ENCODE data around the gene ACAA1. TPM values are rescaled to one million over a fixed set of nuclear protein-coding genes. Genes with fewer than 3 reads are reported as not detected.

ACAA1 gene
- total RNA-seq, 1 experiment from 2014 or later, result 49.0 TPM

DNA sequence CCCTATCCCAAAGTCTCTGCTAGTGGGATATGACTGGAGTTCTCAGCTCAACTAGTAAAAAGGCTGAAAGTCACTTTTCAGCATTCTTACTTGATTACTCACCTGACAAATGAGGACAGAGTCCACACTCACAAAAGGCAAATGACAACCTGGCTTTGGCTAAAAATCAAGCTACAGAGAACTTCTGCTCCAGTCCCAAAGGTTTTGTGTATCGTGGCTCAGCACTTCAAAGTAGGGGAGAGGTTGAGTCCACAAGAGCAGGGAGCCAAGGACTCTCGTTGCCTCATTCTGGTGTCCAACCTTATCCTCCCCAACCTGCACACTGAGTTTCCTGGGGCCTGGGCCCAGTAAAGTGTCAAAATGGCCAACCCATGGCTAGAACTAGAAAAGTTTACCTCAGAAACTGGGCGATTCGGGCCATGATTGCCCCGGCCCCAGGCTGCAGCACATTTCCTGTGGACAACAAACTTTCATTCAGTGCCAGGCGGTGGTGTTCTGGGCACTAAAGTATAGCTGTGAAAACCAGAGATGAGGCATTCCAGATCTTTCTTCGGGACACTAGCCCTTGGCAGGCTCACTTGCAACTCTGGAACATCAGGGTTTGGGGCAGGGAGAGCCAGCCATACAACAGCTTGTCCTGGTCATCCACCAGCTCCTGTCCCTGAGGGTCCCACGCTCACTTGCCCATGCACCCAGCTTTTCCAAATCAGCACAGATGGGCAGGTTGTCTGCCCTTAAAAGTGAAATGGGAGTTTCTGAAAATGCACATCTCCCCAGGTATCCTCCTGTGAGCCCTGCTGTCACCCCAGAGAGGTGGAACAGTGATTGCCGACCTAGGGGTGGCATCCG lies 3.1 kb downstream of the ACAA1 start:
- H3K27me3 ChIP-seq (ENCODE audit: insufficient read depth, low read length), result no peaks in the 10 kb centered on the region
- peak overlapping the region; percentile 23 for H3K9ac ChIP-seq (ENCODE audit: low read length)
- peak overlapping the region; percentile 78 for H3K4me2 ChIP-seq (ENCODE audit: low read length)
- H4K20me1 ChIP-seq (ENCODE audit: insufficient read depth), result no peaks in the 10 kb centered on the region
- no peak for DNase-seq (ENCODE audit: low read depth, low spot score)
- H3K4me1 ChIP-seq (ENCODE audit: control insufficient read depth in 1 of 2, insufficient read depth in 2 of 2, low read length in 2 of 2), result peaks cover 30 to 45% of the 10 kb centered on the region in 2 experiments
- TSS peak; percentile 35 for BruUV-seq (replicated peaks)
- TF ChIP-seq RAD21 (IDR thresholded peaks at IDR 0.05; ENCODE audit: low read depth) (no peak), JUND (IDR thresholded peaks at IDR 0.05) (no peak), POLR2AphosphoS5 (IDR thresholded peaks at IDR 0.05; ENCODE audit: low read depth, low read length) (no peak), YY1 (IDR thresholded peaks at IDR 0.05; ENCODE audit: extremely low read depth, insufficient replicate concordance, low read depth, low read length) (no peak), EGR1 (IDR thresholded peaks at IDR 0.05; ENCODE audit: low read depth) (no peak), ELF1 (IDR thresholded peaks at IDR 0.05; ENCODE audit: borderline replicate concordance, low read depth) (no peak), SIN3A (IDR thresholded peaks at IDR 0.05; ENCODE audit: low read depth) (no peak), CBX3 (IDR thresholded peaks at IDR 0.05; ENCODE audit: low read depth) (no peak), SRF (IDR thresholded peaks at IDR 0.05; ENCODE audit: low read depth) (no peak), SP1 (IDR thresholded peaks at IDR 0.05; ENCODE audit: low read depth) (no peak), FOSL1 (IDR thresholded peaks at IDR 0.05; ENCODE audit: low read depth) (no peak), ZFX (IDR thresholded peaks at IDR 0.05) (no peak), ZNF274 (IDR thresholded peaks at IDR 0.05; ENCODE audit: low read depth, low read length) (no peak), CEBPB (IDR thresholded peaks at IDR 0.05; ENCODE audit: low read depth) (no peak), TCF7L2 (IDR thresholded peaks at IDR 0.05; ENCODE audit: borderline replicate concordance, extremely low read depth, insufficient read depth, insufficient read length) (no peak)
- TF ChIP-seq, protein P1, sequence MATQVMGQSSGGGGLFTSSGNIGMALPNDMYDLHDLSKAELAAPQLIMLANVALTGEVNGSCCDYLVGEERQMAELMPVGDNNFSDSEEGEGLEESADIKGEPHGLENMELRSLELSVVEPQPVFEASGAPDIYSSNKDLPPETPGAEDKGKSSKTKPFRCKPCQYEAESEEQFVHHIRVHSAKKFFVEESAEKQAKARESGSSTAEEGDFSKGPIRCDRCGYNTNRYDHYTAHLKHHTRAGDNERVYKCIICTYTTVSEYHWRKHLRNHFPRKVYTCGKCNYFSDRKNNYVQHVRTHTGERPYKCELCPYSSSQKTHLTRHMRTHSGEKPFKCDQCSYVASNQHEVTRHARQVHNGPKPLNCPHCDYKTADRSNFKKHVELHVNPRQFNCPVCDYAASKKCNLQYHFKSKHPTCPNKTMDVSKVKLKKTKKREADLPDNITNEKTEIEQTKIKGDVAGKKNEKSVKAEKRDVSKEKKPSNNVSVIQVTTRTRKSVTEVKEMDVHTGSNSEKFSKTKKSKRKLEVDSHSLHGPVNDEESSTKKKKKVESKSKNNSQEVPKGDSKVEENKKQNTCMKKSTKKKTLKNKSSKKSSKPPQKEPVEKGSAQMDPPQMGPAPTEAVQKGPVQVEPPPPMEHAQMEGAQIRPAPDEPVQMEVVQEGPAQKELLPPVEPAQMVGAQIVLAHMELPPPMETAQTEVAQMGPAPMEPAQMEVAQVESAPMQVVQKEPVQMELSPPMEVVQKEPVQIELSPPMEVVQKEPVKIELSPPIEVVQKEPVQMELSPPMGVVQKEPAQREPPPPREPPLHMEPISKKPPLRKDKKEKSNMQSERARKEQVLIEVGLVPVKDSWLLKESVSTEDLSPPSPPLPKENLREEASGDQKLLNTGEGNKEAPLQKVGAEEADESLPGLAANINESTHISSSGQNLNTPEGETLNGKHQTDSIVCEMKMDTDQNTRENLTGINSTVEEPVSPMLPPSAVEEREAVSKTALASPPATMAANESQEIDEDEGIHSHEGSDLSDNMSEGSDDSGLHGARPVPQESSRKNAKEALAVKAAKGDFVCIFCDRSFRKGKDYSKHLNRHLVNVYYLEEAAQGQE (IDR thresholded peaks at IDR 0.05; ENCODE audit: low read depth), result no peak
- TF ChIP-seq, protein P2, sequence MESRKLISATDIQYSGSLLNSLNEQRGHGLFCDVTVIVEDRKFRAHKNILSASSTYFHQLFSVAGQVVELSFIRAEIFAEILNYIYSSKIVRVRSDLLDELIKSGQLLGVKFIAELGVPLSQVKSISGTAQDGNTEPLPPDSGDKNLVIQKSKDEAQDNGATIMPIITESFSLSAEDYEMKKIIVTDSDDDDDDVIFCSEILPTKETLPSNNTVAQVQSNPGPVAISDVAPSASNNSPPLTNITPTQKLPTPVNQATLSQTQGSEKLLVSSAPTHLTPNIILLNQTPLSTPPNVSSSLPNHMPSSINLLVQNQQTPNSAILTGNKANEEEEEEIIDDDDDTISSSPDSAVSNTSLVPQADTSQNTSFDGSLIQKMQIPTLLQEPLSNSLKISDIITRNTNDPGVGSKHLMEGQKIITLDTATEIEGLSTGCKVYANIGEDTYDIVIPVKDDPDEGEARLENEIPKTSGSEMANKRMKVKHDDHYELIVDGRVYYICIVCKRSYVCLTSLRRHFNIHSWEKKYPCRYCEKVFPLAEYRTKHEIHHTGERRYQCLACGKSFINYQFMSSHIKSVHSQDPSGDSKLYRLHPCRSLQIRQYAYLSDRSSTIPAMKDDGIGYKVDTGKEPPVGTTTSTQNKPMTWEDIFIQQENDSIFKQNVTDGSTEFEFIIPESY (IDR thresholded peaks at IDR 0.05; ENCODE audit: extremely low read depth, insufficient replicate concordance, low read length), result no peak
- TF ChIP-seq, protein P3, sequence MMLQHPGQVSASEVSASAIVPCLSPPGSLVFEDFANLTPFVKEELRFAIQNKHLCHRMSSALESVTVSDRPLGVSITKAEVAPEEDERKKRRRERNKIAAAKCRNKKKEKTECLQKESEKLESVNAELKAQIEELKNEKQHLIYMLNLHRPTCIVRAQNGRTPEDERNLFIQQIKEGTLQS (IDR thresholded peaks at IDR 0.05), result no peak
- TF ChIP-seq, protein P4, sequence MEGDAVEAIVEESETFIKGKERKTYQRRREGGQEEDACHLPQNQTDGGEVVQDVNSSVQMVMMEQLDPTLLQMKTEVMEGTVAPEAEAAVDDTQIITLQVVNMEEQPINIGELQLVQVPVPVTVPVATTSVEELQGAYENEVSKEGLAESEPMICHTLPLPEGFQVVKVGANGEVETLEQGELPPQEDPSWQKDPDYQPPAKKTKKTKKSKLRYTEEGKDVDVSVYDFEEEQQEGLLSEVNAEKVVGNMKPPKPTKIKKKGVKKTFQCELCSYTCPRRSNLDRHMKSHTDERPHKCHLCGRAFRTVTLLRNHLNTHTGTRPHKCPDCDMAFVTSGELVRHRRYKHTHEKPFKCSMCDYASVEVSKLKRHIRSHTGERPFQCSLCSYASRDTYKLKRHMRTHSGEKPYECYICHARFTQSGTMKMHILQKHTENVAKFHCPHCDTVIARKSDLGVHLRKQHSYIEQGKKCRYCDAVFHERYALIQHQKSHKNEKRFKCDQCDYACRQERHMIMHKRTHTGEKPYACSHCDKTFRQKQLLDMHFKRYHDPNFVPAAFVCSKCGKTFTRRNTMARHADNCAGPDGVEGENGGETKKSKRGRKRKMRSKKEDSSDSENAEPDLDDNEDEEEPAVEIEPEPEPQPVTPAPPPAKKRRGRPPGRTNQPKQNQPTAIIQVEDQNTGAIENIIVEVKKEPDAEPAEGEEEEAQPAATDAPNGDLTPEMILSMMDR (IDR thresholded peaks at IDR 0.05 in 2 of 3, conservative IDR thresholded peaks at IDR 0.05 in 1 of 3; ENCODE audit: borderline replicate concordance in 1 of 3, insufficient read depth in 1 of 3, low read depth in 2 of 3, low read length in 2 of 3), result no peak
- intact Hi-C loops (cut with micrococcal nuclease), result loop anchor here (5.0 to 10.0 kb wide), 4 partner anchors 114 to 349 kb away; partner anchors contain the start of genes ACVR2B and XYLB
- no peak for ATAC-seq
- POLR2A ChIA-PET, result no interaction called here
- peak overlapping the region in 1 of 2 experiments; percentile 40; a peak in 2 of 4 replicates for H3K4me3 ChIP-seq (replicated peaks in 1 of 2; ENCODE audit: low read depth in 1 of 2, low read length in 2 of 2)
- H2AFZ ChIP-seq (ENCODE audit: low read depth, low read length, poor library complexity, severe bottlenecking), result no peak overlapping the region
- H3K36me3 ChIP-seq (ENCODE audit: control insufficient read depth in 1 of 2, insufficient read depth in 2 of 2, low read length in 2 of 2), result peaks cover 14 to 16% of the 10 kb centered on the region in 2 experiments; a peak in 2 of 4 replicates
- CTCF ChIA-PET, result interaction anchor here (0.8 to 1.3 kb wide), 4 partner anchors 164 to 529 kb away, joined by 3 read pairs; partner anchors contain the start of gene XYLB
- H3K79me2 ChIP-seq (ENCODE audit: insufficient read depth, low read length), result peaks cover 12% of the 10 kb centered on the region
- no peaks in the 10 kb centered on the region for H3K9me2 ChIP-seq (ENCODE audit: insufficient read depth)
- H3K9me3 ChIP-seq (ENCODE audit: control insufficient read depth in 1 of 2, insufficient read depth in 1 of 2, low read depth in 1 of 2, low read length in 2 of 2), result no peaks in the 10 kb centered on the region
- RAD21 ChIA-PET (ENCODE audit: low non-redundant PET in 1 of 2, low total read pairs in 2 of 2, uncharacterized antibody in 2 of 2, unreplicated experiment in 2 of 2), result no interaction called here
- peak overlapping the region; percentile 47 for H3K27ac ChIP-seq (ENCODE audit: low read depth, low read length)
